MM.1S (cell line): ENCODE data around the gene DPP6.

Experiments used
- DNase-seq: peaks from one replicate; pipeline ENCODE4 v3.0.0-alpha.2; 2015
- H2AFZ ChIP-seq: fragments of 300-600 bp; sonication (generic); 2 replicates; pipeline ENCODE4 v1.6.0; 2016; ENCODE audit warnings: antibody characterized with exemption, low read length
- H3F3A ChIP-seq: fragments of 300-600 bp; sonication (generic); 2 replicates; pipeline ENCODE4 v1.6.1; 2016; ENCODE audit warnings: mild to moderate bottlenecking, antibody characterized with exemption, low read length, moderate library complexity, mixed read lengths; ENCODE audit not compliant: insufficient read depth
- H3K27ac ChIP-seq: fragments of 300-600 bp; sonication (generic); 2 replicates; pipeline ENCODE4 v1.5.1; 2016; ENCODE audit warnings: mild to moderate bottlenecking, low read length
- H3K27me3 ChIP-seq: fragments of 300-600 bp; sonication (generic); replicated peaks from 2 replicates; pipeline ENCODE4 v1.6.0; 2016; ENCODE audit warnings: low read length; ENCODE audit not compliant: insufficient read depth
- H3K36me3 ChIP-seq: fragments of 300-600 bp; sonication (generic); replicated peaks from 2 replicates; pipeline ENCODE4 v1.6.1; 2016; ENCODE audit warnings: mild to moderate bottlenecking, low read length, mixed read lengths; ENCODE audit not compliant: insufficient read depth
- H3K4me1 ChIP-seq: fragments of 300-600 bp; sonication (generic); 2 replicates; pipeline ENCODE4 v1.6.1; 2016; ENCODE audit warnings: low read length, mixed read lengths
- H3K4me2 ChIP-seq: fragments of 300-600 bp; sonication (generic); 2 replicates; pipeline ENCODE4 v1.6.0; 2016; ENCODE audit warnings: low read depth, low read length
- H3K4me3 ChIP-seq: fragments of 300-600 bp; sonication (generic); 2 replicates; pipeline ENCODE4 v1.5.1; 2016; ENCODE audit warnings: low read length, mixed read lengths
- H3K79me2 ChIP-seq: fragments of 300-600 bp; sonication (generic); 2 replicates; pipeline ENCODE4 v1.6.1; 2016; ENCODE audit warnings: mixed run types, low read length, mixed read lengths
- H3K9ac ChIP-seq: fragments of 300-600 bp; sonication (generic); 2 replicates; pipeline ENCODE4 v1.6.1; 2016; ENCODE audit warnings: low read length, mixed read lengths
- H3K9me2 ChIP-seq: fragments of 300-600 bp; sonication (generic); replicated peaks from 2 replicates; pipeline ENCODE4 v1.6.1; 2016; ENCODE audit warnings: mild to moderate bottlenecking, low read length, mixed read lengths; ENCODE audit not compliant: insufficient read depth
- H3K9me3 ChIP-seq: fragments of 300-600 bp; sonication (generic); replicated peaks from 2 replicates; pipeline ENCODE4 v1.6.1; 2016; ENCODE audit warnings: mild to moderate bottlenecking, low read length, mixed read lengths; ENCODE audit not compliant: insufficient read depth
- H4K20me1 ChIP-seq: fragments of 300-600 bp; sonication (generic); 2 replicates; pipeline ENCODE4 v1.6.1; 2016; ENCODE audit warnings: mild to moderate bottlenecking, low read length, moderate library complexity, mixed read lengths; ENCODE audit not compliant: insufficient read depth
- CTCF ChIP-seq: fragments of 300-600 bp; sonication (generic); IDR thresholded peaks from 2 replicates; pipeline ENCODE4 v1.5.1; 2016; ENCODE audit warnings: antibody characterized with exemption, low read length, mixed read lengths
- EZH2 ChIP-seq: fragments of 300-600 bp; sonication (generic); optimal IDR thresholded peaks from 2 replicates; pipeline ENCODE3; 2017; ENCODE audit warnings: low read depth, mild to moderate bottlenecking, antibody characterized with exemption, low read length, mixed read lengths
- EZH2phosphoT487 ChIP-seq: fragments of 300-600 bp; sonication (generic); IDR thresholded peaks from 2 replicates; pipeline ENCODE4 v1.6.1; 2018; ENCODE audit warnings: antibody characterized with exemption, low read length

DPP6 gene

GRCh38 chr7:154493594-154493993 lies 441.4 kb downstream of the DPP6 start:
- Histone ChIP-seq H3K9ac (no peak overlapping the region), H3K27me3 (no peaks in the 10 kb centered on the region), H4K20me1 (no peaks in the 10 kb centered on the region), H3K9me3 (no peaks in the 10 kb centered on the region), H3K4me3 (no peak overlapping the region), H3F3A (no peaks in the 10 kb centered on the region), H3K4me2 (no peak overlapping the region), H3K36me3 (no peaks in the 10 kb centered on the region), H3K9me2 (no peaks in the 10 kb centered on the region), H2AFZ (no peak overlapping the region), H3K4me1 (no peaks in the 10 kb centered on the region), H3K79me2 (no peaks in the 10 kb centered on the region), H3K27ac (no peak overlapping the region)
- TF ChIP-seq EZH2 = no peak
- TF ChIP-seq CTCF = no peak
- TF ChIP-seq EZH2phosphoT487 = no peak
- no peak for DNase-seq

- Histone ChIP-seq H3K9me3 (no peaks in the 10 kb centered on the region), H3K27ac (no peak overlapping the region), H3K9ac (no peak overlapping the region), H3K36me3 (no peaks in the 10 kb centered on the region), H3K27me3 (no peaks in the 10 kb centered on the region), H3K79me2 (no peaks in the 10 kb centered on the region), H3K4me2 (no peak overlapping the region), H3K9me2 (no peaks in the 10 kb centered on the region), H3K4me3 (no peak overlapping the region), H4K20me1 (no peaks in the 10 kb centered on the region), H2AFZ (no peak overlapping the region), H3F3A (no peaks in the 10 kb centered on the region), H3K4me1 (no peaks in the 10 kb centered on the region)
- TF ChIP-seq EZH2phosphoT487 = no peak
- no peak for TF ChIP-seq EZH2
- TF ChIP-seq CTCF = no peak
- DNase-seq = no peak
Observed at GRCh38 chr7:154497751-154498150, 445.6 kb downstream of the DPP6 start.

GRCh38 chr7:154503962-154504550 lies 451.9 kb downstream of the DPP6 start:
- no peak overlapping the region for H2AFZ ChIP-seq
- no peak overlapping the region for H3K4me2 ChIP-seq
- H3K79me2 ChIP-seq = no peaks in the 10 kb centered on the region
- H3K36me3 ChIP-seq = no peaks in the 10 kb centered on the region
- H3K9me3 ChIP-seq = no peaks in the 10 kb centered on the region
- no peaks in the 10 kb centered on the region for H3F3A ChIP-seq
- no peak overlapping the region for H3K9ac ChIP-seq
- H3K4me1 ChIP-seq = no peaks in the 10 kb centered on the region
- H4K20me1 ChIP-seq = no peaks in the 10 kb centered on the region
- peak; percentile 78 for TF ChIP-seq CTCF
- TF ChIP-seq EZH2 = no peak
- H3K4me3 ChIP-seq = no peak overlapping the region
- no peak overlapping the region for H3K27ac ChIP-seq
- H3K27me3 ChIP-seq = no peaks in the 10 kb centered on the region
- peak; percentile 75 for DNase-seq
- no peaks in the 10 kb centered on the region for H3K9me2 ChIP-seq
